ENCODE results near the gene C19orf12.

- TF ChIP-seq CEBPB (IDR thresholded peaks at IDR 0.05) (no peak), CREB1 (IDR thresholded peaks at IDR 0.05; ENCODE audit: low read depth) (no peak), FOXM1 (IDR thresholded peaks at IDR 0.05; ENCODE audit: borderline replicate concordance, low read depth) (no peak), RAD21 (IDR thresholded peaks at IDR 0.05; ENCODE audit: low read depth) (no peak), REST (IDR thresholded peaks at IDR 0.05; ENCODE audit: low read depth) (no peak), TEAD4 (IDR thresholded peaks at IDR 0.05) (no peak), YY1 (IDR thresholded peaks at IDR 0.05; ENCODE audit: low read depth) (no peak), EGR1 (IDR thresholded peaks at IDR 0.05) (no peak), TCF12 (IDR thresholded peaks at IDR 0.05; ENCODE audit: low read depth) (no peak), EP300 (IDR thresholded peaks at IDR 0.05; ENCODE audit: borderline replicate concordance) (no peak), TAF1 (IDR thresholded peaks at IDR 0.05; ENCODE audit: low read depth) (no peak)
- TF ChIP-seq, protein P1, sequence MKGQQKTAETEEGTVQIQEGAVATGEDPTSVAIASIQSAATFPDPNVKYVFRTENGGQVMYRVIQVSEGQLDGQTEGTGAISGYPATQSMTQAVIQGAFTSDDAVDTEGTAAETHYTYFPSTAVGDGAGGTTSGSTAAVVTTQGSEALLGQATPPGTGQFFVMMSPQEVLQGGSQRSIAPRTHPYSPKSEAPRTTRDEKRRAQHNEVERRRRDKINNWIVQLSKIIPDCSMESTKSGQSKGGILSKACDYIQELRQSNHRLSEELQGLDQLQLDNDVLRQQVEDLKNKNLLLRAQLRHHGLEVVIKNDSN (IDR thresholded peaks at IDR 0.05): no peak
- TF ChIP-seq, protein P2, sequence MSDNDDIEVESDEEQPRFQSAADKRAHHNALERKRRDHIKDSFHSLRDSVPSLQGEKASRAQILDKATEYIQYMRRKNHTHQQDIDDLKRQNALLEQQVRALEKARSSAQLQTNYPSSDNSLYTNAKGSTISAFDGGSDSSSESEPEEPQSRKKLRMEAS (IDR thresholded peaks at IDR 0.05): no peak
Measured at GRCh38 chr19:29695765-29696564, 19.1 kb downstream of the C19orf12 start.

All from Ishikawa (cell line).